Forelimb muscle (tissue), 1 donor: Measurements from ENCODE around the gene COA4. TPM values are rescaled to one million over a fixed set of nuclear protein-coding genes. Genes with fewer than 3 reads are reported as not detected.

Source experiments
- DNase-seq: peaks from one replicate; pipeline ENCODE4 v3.0.0-alpha.2; 2013; ENCODE audit warnings: low read depth
- polyA plus RNA-seq: library from polyadenylated mRNA; unstranded; fragments of 120-200 nt; gene quantifications from one replicate; pipeline ENCODE4 v1.2.1, GENCODE V29; 2013; ENCODE audit not compliant: insufficient read length

The COA4 gene
- polyA plus RNA-seq, 1 donor, result 79.0 TPM

GRCh38 chr11:73866095-73866579, 10.5 kb downstream of the COA4 start:
- DNase-seq, result no peak

DNA sequence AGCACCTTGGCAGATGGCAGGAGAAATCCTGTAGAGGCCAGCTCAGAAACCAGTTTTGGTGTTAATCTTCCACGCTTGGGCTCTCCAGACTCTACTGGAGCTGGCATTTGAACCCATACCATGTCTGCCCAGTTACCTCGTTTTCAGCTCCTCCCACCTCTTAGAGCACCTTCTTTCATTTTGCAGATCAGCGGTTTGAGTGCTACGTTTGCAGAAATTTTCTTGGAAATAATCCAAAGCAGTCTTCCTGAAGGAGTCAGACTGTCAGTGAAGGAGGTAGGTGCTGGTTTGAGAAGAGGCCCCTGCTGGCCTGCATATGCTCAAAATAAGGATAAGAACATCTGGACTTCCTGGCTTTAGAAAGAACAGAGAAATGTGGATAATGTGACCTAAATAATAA, 13.7 kb downstream of the COA4 start:
- no peak for DNase-seq

- no peak for DNase-seq
These were observed 16.4 kb downstream of the COA4 start for GRCh38 chr11:73860202-73860601.

DNA sequence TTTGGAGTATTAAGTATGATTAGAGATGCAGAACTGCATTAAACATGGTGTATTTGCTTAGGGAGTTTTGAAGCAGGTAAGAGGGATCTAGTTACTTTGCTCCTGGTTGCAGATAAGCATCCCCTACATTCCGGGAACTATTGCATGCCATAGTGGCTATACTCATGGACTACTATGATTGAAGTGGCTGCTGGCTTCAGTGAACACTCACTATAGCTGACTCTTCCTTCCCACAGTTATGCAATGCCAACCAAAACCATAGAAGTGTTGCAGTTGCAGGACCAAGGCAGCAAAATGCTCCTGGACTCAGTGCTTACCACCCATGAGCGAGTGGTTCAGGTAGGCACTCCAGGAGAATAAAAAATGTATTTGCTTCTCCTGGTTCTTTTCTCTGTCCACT, 17.0 kb downstream of the COA4 start:
- no peak for DNase-seq

DNA sequence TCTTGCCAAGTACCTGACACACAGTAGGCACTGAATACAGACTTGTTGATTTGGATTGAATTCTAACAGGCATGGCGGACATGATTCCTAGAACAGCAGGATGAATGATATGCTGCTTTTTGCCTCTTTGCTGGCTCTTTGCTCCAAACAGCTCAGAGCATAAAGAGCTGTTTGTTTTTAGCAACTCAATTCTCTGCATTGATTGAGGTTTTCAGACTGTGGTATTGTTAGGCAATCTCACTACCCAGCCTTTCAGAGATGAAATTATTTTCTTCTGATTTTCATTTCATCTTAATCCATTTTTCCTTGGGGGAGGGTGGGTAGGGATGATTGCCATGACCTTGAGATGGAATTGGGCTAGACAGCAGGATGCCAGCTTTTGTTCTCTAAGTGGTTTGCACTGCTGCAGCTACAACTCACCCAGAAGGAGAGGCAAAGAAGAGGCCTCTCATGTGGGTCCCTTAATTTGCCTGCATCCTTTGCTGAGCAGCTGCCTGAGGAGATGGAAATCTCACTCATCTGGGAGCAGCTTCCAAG, 20.5 kb downstream of the COA4 start:
- no peak for DNase-seq

DNA sequence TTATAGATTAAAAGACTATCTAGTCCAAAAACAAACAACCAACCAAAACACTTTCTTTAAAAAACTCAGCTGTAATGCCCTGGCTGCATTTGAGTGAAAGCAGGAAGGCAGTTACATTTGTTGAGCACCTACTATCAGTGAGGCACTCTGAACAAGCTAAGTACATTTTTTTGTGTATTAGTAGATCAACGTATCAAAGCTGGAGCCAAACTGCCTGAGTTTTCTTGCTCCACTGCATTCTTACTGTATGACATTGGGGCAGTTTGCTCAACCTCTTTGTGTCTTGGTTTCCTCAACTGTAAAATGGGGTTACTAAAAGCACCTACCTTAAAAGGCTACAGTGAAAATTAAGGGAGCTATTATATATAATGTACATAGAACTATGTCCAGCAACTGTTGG, 22.0 kb downstream of the COA4 start:
- no peak for DNase-seq

- DNase-seq, result no peak
These were observed 24.6 kb downstream of the COA4 start for GRCh38 chr11:73852049-73852448.

GRCh38 chr11:73851046-73851764, 25.4 kb downstream of the COA4 start:
- no peak for DNase-seq

DNA sequence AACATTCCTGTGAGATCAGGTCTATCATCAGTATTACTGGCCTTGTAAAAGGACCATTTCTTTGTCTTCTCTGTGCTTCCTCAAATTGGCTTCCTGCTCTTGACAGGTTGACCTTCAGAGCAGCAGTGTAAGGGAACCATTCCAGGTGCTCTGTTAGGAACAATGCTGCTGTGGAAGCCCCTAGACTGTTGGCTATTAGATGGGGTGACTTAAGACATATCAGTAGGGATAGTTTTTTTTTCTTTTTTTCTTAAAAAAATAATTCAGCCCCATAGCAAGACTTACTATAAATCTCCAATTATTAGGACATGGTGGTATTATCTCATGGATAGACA, 37.6 kb downstream of the COA4 start:
- no peak for DNase-seq

DNA sequence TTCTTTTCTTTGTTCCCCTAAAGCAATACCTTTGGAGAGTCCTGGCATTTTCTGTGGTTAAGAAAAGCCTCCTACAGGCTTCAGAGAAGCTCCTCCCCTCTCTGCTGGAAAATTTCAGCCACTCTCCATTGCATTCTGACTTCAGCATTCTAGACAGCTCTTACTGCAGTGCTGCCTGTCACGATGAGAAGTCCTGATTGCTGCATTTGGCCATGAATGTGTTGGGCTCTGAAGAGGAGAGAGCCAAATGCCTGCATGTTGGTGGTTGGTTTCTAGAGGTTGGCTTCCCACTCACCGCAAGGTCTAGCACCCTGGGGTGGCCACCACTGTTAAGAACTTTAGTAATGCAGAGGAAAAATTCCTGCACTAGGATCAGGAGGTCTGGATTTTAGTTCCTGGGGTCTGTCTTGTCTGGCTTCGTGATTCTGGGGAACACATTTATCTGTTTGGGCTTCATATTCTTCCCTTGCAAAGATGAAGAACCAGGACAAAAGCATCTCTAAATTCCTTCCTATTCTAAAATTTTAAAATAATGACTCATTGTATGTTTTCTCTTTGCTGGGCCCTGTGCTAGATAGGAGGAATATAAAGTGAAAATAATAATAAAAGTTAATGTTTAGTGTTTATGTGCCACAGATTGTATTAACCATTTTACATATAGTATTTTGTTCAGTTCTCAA, 38.1 kb downstream of the COA4 start:
- DNase-seq, result no peak

DNA sequence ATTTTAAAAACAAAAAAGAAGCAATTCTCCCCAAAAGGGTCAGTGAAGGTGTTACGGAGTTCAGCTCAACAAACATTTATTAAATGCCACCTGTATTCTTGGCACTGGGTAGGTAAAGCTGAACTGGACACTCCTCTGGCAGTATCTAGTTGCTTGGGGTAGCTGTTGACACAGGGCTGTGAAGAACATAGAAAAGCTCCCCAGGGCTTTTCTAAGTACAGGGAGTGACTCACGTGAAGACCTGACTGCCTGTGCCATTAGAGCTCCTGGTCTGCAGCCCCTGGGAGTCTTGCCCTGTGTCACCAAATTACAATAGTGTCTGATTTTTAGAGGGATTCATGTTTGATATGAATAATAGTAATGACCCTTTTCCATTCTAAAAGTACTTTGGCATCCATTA, 43.6 kb downstream of the COA4 start:
- DNase-seq, result no peak

GRCh38 chr11:73830261-73830660, 46.4 kb downstream of the COA4 start:
- no peak for DNase-seq

Other genes with a start within 250 kb of the COA4 start
- 1.5 TPM for gene PLEKHB1, start 230.3 kb downstream of the COA4 start, polyA plus RNA-seq
- 88.9 TPM for gene RAB6A, start 115.8 kb downstream of the COA4 start, polyA plus RNA-seq
- gene MRPL48, start 89.0 kb downstream of the COA4 start, polyA plus RNA-seq, result 40.6 TPM
- gene PAAF1, start 153 bp upstream of the COA4 start, polyA plus RNA-seq, result 43.1 TPM
- gene DNAJB13, start 74.2 kb upstream of the COA4 start, polyA plus RNA-seq, result 0.35 TPM
- 143 TPM for gene UCP2, start 106.0 kb upstream of the COA4 start, polyA plus RNA-seq
- 4.5 TPM for gene UCP3, start 132.2 kb upstream of the COA4 start, polyA plus RNA-seq